C4-2B (cell line): ENCODE measurements around the gene ZNF555.
A peak's percentile ranks its signal among the peaks of the same experiment; 100 is the strongest.
"Not testable (repeated sequence)": the region's sequence is repeated elsewhere in the genome, so short reads cannot be mapped to it uniquely, and the experiment has no call there.

Source experiments
- H3K27ac ChIP-seq: fragments of 450-650 bp; 2 replicates; pipeline ENCODE4 v1.5.1; 2017
- ZFX ChIP-seq: fragments of 450-650 bp; IDR thresholded peaks from 2 replicates; pipeline ENCODE4 v1.6.1; 2017
- TF ChIP-seq, protein P1 (sequence below): fragments of 450-650 bp; conservative IDR thresholded peaks from 2 replicates; pipeline ENCODE4 v1.5.1; 2017; ENCODE audit warnings: mild to moderate bottlenecking

Gene ZNF555

DNA sequence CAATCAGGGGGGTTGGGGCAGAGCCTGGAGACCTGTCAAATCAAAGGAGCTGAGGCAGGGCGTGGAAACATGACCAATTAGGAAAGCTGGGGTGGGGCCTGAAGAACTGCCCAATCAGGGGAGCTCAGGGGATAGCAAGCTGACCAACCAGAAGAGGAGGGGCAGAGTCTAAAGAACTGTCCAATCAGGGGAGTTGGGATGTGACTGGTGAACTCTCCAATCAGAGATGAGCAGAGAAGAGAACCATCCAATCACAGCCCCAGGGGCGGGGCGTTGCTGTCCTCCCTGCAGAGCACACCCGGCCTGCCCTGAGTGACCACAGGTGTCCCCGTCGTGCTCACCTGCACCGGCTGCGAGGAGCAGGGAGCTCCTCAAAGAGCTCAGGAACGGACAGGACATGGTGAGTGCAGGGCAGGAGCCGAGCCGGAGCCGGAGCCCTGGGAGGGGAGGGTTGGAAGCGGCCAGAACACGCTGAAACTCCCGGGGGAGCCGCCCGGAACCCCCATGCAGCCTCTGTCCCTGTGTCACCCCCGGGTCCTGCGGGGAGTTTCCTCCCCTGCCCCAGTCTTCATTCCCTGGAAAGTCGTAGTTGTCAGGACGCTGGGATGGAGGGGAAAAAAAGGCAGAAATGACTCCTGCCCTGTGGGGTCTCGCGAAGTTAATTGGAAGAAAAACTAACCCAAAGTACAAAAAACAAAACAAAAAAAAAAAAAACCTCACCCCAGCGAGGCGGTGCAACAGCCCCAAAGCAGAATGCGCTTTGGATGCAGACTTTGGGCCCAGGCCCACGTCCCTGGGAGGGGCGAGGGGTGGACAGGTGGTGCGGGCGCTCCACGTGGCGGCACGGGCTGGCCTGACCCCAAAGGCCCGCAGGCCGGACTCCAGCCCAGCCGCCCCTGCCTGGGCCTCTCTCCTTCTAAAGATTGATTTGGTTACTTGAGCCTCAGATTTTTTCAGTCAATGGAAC lies 26.0 kb downstream of the ZNF555 start, which contains the start of gene ZNF556:
Gene ZNF556 (plus strand): TSS at position 311 of the 967 bp plus-strand sequence. CDS start 87 bp downstream, at position 398.
- TF ChIP-seq ZFX: no peak
- TF ChIP-seq, protein P1, sequence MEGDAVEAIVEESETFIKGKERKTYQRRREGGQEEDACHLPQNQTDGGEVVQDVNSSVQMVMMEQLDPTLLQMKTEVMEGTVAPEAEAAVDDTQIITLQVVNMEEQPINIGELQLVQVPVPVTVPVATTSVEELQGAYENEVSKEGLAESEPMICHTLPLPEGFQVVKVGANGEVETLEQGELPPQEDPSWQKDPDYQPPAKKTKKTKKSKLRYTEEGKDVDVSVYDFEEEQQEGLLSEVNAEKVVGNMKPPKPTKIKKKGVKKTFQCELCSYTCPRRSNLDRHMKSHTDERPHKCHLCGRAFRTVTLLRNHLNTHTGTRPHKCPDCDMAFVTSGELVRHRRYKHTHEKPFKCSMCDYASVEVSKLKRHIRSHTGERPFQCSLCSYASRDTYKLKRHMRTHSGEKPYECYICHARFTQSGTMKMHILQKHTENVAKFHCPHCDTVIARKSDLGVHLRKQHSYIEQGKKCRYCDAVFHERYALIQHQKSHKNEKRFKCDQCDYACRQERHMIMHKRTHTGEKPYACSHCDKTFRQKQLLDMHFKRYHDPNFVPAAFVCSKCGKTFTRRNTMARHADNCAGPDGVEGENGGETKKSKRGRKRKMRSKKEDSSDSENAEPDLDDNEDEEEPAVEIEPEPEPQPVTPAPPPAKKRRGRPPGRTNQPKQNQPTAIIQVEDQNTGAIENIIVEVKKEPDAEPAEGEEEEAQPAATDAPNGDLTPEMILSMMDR: no peak
- no peak within 1 kb of the TSS for H3K27ac ChIP-seq

DNA sequence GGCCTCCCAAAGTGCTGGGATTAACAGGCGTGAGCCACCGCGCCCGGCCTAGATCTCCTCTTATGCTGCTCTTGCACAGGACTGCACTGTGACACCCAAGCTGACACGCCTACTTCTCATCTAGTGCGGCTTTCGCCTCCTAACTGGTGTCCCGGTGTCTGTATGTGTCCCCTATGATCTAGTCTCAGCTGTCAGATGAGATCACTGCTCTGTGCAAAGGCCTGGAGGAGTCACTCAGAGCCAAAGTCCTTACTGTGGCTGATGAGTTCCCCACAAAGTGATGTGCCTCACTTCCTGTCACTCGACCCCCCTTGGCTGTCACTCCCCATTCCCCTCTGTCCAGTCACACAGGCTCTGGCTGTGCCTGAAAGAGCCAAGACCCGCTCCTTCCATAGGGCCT lies 28.3 kb downstream of the ZNF555 start:
- H3K27ac ChIP-seq: no peak overlapping the region

DNA sequence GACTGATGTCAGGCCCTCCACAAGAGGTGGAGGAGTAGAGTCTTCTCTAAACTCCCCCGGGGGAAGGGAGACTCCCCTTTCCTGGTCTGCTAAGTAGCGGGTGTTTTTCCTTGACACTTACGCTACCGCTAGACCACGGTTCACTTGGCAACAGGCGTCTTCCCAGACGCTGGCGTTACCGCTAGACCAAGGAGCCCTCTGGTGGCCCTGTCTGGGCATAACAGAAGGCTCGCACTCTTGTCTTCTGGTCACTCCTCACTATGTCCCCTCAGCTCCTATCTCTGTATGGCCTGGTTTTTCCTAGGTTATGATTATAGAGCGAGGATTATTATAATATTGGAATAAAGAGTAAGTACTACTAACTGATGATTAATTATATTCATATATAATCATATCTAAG lies 30.9 kb downstream of the ZNF555 start:
- TF ChIP-seq, protein P1: peak; percentile 63
- not testable (repeated sequence) for H3K27ac ChIP-seq

More for the DNA sequence above, 28.3 kb downstream of the ZNF555 start:
- TF ChIP-seq, protein P1: no peak
- TF ChIP-seq ZFX: no peak

DNA sequence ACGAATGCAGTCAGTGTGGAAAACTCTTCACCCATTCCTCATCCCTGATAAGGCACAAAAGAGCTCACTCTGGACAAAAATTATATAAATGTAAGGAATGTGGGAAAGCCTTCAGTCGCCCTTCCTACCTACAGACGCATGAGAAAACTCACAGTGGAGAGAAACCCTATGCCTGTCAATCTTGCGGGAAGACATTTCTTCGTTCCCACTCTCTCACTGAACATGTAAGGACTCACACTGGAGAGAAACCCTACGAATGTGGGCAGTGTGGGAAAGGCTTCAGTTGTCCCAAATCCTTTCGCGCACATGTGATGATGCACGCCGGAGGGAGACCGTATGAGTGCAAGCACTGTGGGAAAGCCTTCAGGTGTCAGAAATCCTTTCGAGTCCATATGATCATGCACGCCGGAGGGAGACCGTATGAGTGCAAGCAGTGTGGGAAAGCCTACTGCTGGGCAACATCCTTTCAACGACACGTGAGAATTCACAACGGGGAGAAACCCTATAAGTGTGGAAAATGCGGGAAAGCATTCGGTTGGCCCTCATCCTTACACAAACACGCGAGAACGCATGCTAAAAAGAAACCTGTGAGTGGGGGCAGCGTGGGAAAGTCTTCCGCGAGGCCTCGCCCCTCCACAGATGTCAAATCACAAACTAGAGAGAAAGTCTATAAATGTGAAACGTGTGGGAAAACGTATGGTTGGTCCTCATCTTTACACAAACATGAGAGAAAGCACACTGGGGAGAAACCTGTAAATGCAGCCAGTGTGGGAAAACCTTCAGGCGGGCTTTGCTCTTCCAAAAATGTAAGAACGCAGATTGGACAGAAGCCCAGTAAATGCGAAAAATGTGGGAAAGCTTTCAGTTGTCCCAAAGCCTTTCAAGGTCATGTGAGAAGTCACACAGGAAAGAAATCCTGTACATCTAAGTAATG lies 36.4 kb downstream of the ZNF555 start:
- H3K27ac ChIP-seq: no peak overlapping the region
- TF ChIP-seq, protein P1: no peak
- TF ChIP-seq ZFX: no peak

DNA sequence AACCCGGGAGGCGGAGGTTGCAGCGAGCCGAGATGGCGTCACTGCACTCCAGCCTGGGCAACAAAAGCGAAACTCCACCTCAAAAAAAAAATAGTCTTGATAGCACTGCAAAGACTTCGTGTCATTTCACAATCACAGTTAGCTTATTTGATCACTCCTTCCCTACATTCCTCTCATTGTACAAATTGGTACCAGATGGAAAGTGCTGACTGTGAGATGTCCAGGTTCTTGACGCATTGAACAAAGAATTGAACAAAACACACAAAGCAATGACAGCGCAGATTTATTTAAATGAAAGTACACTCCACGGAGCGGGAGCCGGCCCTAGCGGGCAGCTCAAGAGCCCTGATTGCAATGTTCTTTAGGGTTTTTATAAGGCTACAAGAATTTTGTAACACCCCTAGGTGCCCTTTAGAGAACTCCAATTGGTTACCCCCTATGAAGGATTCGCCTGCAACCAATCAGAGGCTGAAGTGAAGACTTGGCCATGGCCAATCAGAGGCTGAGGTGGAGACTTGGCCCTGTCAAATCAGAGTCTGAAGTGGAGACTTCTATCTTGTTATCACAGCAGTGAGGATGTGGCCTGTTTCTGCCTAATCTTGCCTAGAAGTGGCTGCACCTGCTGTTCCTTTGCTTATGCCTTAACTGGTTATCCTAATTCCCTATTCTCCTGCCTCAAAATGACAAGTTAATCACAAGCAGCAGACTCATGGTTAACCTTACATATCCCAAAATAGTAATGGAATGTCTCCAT lies 42.6 kb downstream of the ZNF555 start:
- H3K27ac ChIP-seq: no peak overlapping the region
- TF ChIP-seq, protein P1: no peak
- TF ChIP-seq ZFX: no peak

DNA sequence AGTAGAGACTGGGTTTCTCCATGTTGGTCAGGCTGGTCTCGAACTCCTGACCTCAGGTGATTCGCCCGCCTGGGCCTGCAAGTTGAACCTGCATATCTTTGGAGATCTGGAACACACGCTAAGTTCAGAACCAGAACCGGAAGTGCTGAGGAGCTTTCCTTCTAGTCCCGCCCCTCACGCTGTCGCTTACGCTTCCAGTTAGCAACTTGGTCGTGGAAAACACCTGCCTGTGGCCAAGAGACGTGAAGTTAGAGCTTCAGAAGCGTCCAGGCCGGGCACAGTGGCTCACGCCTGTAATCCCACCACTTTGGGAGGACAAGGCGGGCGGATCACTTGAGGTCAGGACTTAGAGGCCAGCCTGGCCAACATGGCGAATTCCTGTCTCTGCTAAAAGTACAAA lies 44.5 kb downstream of the ZNF555 start:
- no peak overlapping the region for H3K27ac ChIP-seq
- no peak for TF ChIP-seq ZFX
- TF ChIP-seq, protein P1: no peak
